HG03025 (cell line): ENCODE measurements around the gene UBB.

Source experiments
- ATAC-seq: cut with Tn5 transposase; IDR thresholded peaks from one replicate; pipeline ENCODE4 v1.9.1; 2021; ENCODE audit warnings: mild to moderate bottlenecking, moderate library complexity; ENCODE audit not compliant: unreplicated experiment, low FRiP score

Gene UBB

GRCh38 chr17:16417399-16417798 is 36.5 kb downstream of the UBB start:
- ATAC-seq: no peak

DNA sequence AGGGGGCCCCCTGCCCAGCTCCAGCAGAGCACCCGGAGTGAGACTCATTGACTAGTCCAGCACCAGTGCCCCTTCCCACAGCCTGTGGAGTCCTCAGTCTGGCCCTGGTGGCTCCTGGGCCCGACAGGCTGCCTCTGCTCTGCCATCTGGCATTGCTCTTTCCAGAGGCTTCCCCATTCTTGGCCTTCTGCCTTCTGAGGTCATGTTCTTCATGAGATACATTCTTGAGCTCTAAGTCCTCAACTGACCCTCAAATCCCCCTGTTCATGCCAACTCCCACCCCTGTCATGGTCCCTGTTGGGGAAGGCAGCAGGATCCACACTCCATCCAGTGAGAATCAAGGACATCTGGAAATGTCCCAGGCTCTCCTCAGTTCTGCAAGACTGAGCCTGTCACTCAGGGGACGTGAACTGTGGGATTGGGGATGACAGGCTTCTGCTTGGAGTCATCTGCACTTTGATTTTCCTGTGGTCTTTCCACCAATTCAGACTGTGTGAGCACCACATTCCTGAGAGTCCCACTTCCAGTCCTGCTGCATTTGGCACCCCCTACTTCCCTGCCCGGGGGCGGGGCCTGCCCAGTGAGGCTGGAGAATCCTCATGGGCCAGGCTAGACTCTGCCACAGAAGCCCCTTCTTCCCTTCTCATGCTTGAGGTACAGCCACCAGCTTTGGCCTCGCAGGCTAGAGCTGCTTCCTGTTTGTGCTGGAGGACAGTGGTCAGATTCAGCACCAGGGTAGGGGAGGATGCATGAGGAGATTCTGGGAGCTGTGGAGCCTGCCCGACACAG is 37.2 kb downstream of the UBB start:
- ATAC-seq: no peak

- no peak for ATAC-seq
These were observed 37.8 kb downstream of the UBB start for GRCh38 chr17:16418685-16419068.

- peak; percentile 35 for ATAC-seq
These were observed 38.4 kb downstream of the UBB start for GRCh38 chr17:16419074-16419928.

GRCh38 chr17:16419929-16420271 is 39.0 kb downstream of the UBB start:
- ATAC-seq: no peak

DNA sequence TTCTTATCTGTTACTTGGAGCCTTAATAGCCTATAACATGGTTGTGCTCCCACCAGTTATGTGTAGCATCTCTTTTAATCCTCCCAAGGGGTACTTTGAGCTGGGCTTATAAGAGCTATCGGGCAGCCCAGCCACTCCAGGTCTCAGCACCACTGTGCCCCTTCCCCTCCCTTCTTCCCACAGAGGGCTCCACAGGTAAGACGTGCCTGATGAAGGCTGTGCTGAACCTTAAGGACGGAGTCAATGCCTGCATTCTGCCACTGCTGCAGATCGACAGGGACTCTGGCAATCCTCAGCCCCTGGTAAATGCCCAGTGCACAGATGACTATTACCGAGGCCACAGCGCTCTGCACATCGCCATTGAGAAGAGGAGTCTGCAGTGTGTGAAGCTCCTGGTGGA is 41.5 kb downstream of the UBB start:
- no peak for ATAC-seq

DNA sequence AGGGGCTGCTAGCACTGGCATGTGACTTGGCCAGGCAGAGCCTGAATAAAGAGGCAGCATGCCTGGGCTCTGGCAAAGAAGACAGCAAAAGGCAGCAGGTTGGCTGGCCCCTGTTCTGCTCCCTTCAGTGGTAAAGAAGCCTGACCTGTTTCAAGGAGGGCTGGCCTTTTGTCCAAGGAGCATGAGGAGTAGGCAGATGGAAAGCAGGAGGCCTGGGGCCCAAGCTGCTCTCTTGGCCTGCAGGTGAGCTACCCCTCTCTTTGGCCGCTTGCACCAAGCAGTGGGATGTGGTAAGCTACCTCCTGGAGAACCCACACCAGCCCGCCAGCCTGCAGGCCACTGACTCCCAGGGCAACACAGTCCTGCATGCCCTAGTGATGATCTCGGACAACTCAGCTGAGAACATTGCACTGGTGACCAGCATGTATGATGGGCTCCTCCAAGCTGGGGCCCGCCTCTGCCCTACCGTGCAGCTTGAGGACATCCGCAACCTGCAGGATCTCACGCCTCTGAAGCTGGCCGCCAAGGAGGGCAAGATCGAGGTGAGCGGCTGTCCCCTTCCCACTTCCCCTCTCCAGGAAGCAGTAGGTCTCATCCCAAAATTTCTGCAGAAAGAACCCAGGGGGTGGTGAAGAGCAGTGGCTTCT is 42.5 kb downstream of the UBB start:
- ATAC-seq: no peak

- no peak for ATAC-seq
These were observed 44.3 kb downstream of the UBB start for GRCh38 chr17:16425202-16425601.

- no peak for ATAC-seq
These were observed 45.1 kb downstream of the UBB start for GRCh38 chr17:16425698-16426659.

DNA sequence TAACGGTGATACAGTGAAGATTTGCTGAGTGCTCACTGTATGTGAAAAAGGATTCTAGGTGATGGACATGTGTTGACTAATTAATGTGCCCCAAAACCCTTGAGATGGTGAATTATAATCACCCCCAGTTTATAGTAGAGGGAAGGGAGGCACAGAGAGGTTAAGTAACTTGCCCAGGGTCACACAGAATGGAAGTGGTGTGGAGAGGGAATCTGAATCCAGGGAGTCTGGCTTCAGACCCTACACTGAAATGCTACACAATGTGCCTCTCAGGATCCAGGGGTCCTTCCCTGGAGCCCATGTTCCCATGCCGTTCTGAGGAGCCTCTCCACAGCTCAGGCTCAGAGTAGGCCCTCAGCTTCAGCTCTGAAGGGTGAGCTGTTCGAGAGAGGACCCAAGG is 46.1 kb downstream of the UBB start:
- ATAC-seq: no peak

- ATAC-seq: no peak
These were observed 47.4 kb downstream of the UBB start for GRCh38 chr17:16428098-16428882.

DNA sequence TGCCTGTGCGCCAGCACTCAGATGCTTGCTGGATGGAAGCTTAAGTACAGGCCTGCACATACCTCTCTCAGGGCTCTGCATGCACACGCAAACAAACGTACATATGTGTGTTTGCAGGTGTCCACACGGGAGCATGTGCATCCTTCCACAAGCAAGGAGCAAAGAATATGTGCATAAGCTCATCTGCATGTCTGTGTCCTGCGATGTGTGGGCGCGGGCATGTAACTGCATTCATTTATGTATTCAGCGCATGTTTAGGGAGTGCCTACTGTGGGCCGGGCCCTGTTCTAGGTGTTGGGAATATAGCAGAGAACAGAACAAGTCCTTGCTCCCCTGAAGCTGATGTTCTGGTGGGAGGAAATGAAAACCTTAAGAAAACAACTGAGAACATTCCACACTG is 48.2 kb downstream of the UBB start:
- no peak for ATAC-seq

GRCh38 chr17:16430650-16431049 is 49.8 kb downstream of the UBB start:
- no peak for ATAC-seq

DNA sequence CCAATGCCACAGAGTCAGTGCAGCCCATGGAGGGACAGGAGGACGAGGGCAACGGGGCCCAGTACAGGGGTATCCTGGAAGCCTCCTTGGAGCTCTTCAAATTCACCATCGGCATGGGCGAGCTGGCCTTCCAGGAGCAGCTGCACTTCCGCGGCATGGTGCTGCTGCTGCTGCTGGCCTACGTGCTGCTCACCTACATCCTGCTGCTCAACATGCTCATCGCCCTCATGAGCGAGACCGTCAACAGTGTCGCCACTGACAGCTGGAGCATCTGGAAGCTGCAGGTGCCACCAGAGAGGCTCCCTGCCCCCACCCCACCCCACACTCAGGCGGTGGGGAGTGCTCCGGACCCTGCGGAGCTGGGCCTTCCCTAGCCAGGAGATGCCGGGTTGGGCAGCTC is 51.1 kb downstream of the UBB start:
- ATAC-seq: no peak
